ENCODE results near the gene AGBL1.

The AGBL1 gene

GRCh38 chr15:86830304-86830703, 750.6 kb downstream of the AGBL1 start:
- no peak for DNase-seq (ENCODE audit: low spot score)

GRCh38 chr15:86833595-86833994, 753.9 kb downstream of the AGBL1 start:
- no peak for DNase-seq (ENCODE audit: low spot score)

GRCh38 chr15:86834115-86834863, 754.6 kb downstream of the AGBL1 start:
- DNase-seq (ENCODE audit: low spot score), result no peak

DNA sequence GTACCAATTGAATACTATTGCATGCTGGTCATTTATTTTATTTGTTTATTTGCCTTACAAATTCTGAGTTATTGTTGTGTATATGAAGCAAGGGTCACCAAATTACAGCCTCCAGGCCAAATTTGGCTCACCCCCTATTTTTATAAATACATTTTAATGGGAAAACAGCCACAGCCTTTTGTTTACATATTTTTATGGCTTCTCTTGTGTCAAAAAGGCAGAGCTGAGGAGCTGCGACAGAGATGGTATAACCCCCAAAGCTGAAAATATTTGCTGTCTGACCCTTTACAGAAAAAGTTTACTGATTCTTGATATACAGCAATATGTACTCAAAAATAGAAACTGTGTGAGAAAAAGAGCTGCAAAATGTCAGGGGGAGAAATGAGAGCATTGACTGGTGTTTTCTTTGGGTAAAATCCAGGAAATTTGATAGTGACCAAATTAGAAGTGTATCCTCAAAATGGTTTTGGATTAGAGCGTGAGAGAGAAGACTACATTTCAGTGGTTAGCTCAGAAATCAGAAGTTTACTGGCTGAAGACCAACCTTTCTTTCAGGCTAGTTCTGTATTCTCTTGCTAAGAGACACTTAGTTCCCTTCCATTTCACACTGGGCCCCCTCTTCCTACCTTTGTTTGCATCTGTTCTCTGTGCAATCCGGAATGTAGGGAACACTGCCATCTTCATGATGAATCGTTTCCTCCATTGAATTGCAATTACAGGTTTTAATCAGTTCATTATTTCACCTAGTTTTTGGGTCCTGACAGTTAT, 757.8 kb downstream of the AGBL1 start:
- no peak for DNase-seq (ENCODE audit: low spot score)

DNA sequence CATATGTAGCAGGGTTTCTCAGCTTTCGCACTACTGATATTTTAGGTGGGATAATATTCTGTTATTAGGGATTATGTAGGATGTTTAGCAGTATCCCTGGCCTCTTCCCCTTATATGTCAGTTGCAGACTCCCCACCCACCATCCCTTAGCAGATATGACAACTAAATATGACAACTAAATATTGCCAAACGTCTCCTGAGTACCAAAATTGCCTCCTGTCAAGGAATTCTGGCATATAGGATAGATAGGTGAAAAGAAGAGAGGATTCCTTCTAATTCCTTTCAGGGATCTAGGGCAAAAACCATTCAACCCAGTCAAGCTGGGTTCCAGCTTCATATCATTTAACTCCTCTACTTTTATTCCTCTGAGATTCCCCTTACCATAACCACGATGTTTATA, 759.8 kb downstream of the AGBL1 start:
- no peak for DNase-seq (ENCODE audit: low spot score)

DNA sequence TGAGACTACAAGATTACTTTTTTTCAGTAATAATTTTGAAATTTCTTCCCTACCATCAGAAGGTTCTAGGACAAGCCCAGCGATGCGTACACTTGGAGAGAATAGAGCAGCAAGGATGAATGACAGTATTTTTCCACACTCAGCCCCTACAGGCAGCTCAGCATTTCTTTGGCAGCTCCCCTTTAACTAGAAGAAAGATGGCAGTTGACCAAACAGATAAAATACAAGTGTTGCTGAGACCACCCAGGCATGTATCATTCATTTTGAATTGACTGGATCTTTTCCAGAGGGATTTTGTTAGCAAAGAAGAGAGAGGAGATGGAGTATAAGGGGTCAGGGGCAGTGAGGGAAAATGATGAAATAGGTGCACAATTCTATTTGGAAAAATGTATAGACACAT, 761.3 kb downstream of the AGBL1 start:
- DNase-seq (ENCODE audit: low spot score), result no peak

- no peak for DNase-seq (ENCODE audit: low spot score)
Measured at GRCh38 chr15:86842199-86842598, 762.5 kb downstream of the AGBL1 start.

GRCh38 chr15:86846036-86846435, 766.4 kb downstream of the AGBL1 start:
- no peak for DNase-seq (ENCODE audit: low spot score)

DNA sequence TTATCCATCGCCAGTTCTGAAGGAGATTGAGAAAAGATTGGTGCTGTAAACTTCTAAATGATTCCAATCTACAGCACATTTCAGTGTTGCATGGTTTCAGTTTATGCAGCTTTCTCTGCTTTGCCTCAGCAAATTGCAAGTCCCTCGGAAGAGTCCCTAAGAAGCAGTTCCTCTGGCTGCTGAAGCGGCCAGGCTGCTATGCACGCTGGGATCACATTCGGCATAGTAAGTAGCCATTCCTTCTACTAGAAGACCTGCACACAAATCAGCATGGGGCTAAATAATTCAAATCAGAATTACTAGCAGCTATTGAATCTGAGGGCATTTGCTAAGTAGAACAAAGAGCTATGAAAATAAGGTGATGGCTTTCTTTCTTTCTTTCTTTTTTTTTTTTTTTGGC, 769.5 kb downstream of the AGBL1 start:
- no peak for DNase-seq (ENCODE audit: low spot score)

GRCh38 chr15:86849558-86850285, 770.1 kb downstream of the AGBL1 start:
- DNase-seq (ENCODE audit: low spot score), result no peak

- DNase-seq (ENCODE audit: low spot score), result no peak
Measured at GRCh38 chr15:86850939-86851338, 771.3 kb downstream of the AGBL1 start.

DNA sequence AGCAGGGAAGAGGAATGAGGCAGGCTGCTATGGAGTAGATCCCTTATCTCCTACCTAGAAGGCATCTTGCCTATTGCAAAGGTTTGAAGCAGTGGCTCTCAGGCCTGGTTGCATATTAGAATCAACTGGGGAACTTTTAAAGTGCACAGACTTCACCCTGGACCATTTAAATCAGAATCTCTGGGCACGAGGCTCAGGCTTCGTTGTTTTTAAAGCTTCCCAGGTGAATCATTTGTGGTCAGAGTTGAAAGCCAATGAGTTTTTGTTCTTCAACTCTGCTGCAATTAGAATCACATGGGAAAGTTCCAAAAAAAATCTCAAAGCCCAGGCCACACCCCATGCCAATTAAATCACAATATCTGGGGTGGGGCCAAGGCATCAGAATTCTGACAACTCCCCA, 773.1 kb downstream of the AGBL1 start:
- DNase-seq (ENCODE audit: low spot score), result no peak

DNA sequence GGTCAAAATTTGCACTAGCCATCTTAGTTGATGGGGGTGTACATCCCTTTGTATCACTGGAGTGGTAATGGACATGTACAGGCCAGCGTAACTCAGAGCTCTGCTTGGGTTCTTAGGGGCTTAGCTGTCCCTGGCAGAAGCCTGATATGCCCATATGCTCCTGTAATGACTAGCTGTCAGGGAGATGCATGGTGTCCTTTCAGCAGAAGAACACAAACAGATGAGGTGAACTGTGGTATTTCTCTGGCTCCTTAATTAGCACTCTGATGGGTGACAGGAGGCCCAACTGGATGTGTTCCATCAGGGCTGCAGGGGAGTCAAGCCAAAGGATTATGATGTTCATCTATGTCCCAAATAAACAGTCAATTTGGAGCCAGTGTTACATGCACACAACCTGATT, 774.5 kb downstream of the AGBL1 start:
- DNase-seq (ENCODE audit: low spot score), result no peak

DNA sequence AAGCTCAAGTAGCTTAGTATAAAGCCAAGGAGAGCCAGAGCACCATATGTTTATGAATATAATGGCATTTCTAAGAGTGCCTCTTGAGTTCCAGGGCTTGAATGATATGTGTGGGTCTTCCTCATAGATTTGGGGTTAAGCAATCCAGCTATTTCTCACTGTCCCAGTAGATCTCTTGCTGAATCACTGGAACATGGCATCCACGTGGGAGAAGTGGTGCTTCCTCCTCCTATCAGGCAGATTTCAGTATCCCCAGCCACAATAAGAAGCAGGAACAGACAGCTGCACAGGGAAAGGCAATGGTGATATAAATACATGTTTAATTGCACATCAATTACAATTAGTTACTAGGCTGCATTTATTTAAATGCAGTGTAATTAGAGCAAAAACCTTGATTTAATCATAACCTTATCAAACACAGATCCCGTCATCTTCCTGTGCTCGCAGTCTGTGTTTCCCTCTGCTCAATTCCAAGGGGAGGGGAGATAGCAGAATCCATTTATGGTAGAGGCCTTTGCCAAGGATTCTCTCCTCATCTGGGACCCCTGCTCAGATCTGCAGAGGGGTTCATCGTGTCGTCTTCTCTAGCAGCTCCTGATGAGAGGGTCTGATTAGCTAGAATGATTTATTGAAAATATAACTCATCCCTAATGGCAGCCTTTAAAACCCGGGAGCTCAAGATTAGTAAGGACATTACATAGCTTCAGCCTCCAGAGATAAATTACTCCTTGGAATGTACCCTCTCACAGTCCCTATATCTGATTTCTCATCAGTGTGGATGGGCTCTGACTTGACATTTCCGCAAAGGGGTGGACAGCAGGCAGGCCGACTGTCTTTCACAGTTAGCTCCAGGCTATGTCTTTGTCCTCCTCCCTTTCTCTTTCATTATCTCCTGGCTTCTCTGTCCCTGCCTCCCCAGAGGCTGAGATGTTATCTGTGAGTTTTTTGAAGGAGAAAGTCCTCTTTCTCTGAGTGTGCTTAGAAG, 775.9 kb downstream of the AGBL1 start:
- DNase-seq (ENCODE audit: low spot score), result no peak

- no peak for DNase-seq (ENCODE audit: low spot score)
Measured at GRCh38 chr15:86857701-86858100, 778.0 kb downstream of the AGBL1 start.

DNA sequence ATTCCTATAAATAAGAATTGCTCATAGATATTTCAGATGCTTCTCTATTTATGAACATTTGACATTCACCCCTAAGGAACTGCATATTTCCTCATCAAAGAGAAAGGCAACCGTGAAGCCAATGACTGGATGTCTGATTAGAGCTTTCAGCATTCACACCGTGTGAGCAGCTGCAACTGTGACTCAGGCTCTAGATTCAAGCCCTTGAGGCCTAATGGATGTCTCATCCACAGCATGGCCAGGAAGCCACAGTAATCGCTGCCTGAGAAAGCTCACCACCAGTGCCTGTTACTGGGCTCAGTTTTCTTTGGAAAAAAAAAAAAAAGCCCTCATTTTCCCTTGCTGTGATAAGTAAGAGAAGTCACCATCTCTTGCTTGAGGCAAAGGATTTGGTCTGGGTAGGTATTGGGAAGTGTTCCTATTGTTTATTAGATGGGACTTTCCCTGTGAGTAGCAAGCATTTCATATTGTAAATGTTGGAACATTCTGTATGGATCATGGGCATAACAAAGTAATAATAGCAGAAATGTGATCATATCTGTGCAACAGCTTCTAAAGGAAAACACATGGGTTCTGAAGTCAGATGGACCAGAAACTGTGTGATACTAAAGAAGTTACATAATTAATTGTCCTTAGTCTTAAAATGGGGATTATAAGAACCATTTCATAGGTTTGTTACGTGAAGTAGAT, 783.7 kb downstream of the AGBL1 start:
- no peak for DNase-seq (ENCODE audit: low spot score)

GRCh38 chr15:86865920-86866319, 786.2 kb downstream of the AGBL1 start:
- no peak for DNase-seq (ENCODE audit: low spot score)

DNA sequence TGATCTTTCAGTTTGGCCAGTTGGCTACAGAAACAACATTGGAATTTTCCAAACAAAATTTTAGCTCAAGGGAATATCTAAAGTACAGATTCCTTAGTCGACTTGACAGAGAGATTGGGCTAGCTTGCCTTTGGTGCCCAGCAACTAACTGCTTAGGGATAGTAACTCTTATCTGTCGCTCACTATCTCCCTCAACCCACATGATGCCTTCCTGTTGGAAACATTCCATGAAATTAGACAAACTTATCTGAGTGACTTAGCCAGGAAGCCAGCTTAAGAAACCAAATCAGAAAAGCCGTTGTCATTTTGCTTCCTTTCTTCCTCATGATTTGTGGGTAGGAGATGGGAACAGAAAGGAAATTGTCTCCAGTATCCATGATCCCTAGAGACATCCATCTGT, 791.2 kb downstream of the AGBL1 start:
- DNase-seq (ENCODE audit: low spot score), result no peak

GRCh38 chr15:86871964-86872363, 792.3 kb downstream of the AGBL1 start:
- DNase-seq (ENCODE audit: low spot score), result no peak

- DNase-seq (ENCODE audit: low spot score), result no peak
Measured at GRCh38 chr15:86872782-86873181, 793.1 kb downstream of the AGBL1 start.

DNA sequence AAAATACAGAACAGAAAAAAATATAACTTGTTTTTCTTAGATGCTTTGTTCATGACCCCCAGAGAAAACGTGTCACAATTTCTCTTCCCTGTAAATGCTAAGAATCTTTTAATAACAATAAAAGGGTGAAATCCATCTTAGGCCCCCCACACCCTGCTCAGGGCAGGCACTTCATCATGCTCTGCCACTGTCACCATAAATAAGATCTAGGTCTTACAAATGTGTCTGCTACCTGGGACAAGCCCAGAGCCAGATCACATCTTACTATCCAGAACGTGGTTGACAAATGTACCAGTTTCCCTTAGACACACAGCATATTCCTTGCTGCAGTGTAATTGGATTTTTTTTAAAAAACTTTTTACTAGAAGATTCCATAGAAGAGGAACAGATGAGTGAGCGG, 795.4 kb downstream of the AGBL1 start:
- DNase-seq (ENCODE audit: low spot score), result no peak

Data from germinal center (tissue), 1 donor.